Measurements from ENCODE around the gene UBE2A.

DNA sequence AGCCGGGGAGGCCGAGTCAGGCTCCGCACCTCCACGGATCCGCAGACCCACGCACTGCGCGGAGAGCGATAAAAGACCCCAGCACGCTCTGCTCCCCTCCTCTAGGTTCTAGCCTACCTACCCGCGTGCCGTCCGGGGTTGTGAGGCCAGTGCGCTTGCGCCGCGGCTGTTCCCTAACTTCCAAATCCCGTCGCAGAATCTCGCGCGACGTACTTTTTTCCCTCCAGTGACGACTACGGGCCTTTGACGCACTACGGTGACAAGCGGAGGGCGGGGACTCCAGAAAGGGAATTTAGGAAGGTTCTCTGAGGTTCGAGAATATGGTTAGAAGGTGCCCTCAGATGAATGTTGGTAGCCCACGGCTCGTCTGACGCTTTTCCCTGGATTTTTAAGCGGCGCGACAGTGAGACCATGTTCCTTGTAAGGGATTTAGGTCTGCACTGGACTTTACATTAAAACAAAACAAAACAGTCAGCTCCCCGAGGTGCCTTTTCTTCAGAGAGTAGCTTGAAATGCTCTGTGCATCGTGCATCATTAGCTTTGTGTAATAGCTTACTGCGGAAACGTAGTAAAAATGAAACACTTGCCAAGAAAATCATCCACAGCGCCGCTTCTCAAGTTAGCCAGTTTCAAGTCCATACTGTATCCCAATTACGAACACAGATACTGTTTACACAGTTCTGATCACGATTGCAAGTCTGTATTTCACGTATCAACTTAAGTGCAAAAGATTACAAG, 32.1 kb downstream of the UBE2A start, which contains the start of gene NKRF:
- TF ChIP-seq POLR2AphosphoS5 (IDR thresholded peaks at IDR 0.05) (peak; percentile 39 to 88 (median 74)), POLR2A (IDR thresholded peaks at IDR 0.05) (peak; percentile 73)
- TF ChIP-seq, protein P1, sequence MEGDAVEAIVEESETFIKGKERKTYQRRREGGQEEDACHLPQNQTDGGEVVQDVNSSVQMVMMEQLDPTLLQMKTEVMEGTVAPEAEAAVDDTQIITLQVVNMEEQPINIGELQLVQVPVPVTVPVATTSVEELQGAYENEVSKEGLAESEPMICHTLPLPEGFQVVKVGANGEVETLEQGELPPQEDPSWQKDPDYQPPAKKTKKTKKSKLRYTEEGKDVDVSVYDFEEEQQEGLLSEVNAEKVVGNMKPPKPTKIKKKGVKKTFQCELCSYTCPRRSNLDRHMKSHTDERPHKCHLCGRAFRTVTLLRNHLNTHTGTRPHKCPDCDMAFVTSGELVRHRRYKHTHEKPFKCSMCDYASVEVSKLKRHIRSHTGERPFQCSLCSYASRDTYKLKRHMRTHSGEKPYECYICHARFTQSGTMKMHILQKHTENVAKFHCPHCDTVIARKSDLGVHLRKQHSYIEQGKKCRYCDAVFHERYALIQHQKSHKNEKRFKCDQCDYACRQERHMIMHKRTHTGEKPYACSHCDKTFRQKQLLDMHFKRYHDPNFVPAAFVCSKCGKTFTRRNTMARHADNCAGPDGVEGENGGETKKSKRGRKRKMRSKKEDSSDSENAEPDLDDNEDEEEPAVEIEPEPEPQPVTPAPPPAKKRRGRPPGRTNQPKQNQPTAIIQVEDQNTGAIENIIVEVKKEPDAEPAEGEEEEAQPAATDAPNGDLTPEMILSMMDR (IDR thresholded peaks at IDR 0.05) = no peak

All from breast epithelium (tissue), 3 donors.